Parathyroid adenoma (tissue), 2 donors: ENCODE measurements around the gene NAGA.

Source experiments
- H2AFZ ChIP-seq: fragments of 300-600 bp; sonication (generic); one replicate; pipeline ENCODE4 v1.7.0; 2017; ENCODE audit warnings: antibody characterized with exemption, mild to moderate bottlenecking
- H3K27ac ChIP-seq: fragments of 300-600 bp; sonication (generic); one replicate; pipeline ENCODE4 v1.7.0; 2017
- H3K27me3 ChIP-seq: fragments of 300-600 bp; sonication (generic); one replicate; pipeline ENCODE4 v1.7.0; 2017; ENCODE audit warnings: low read length; ENCODE audit not compliant: control insufficient read depth, insufficient read depth
- H3K36me3 ChIP-seq: fragments of 300-600 bp; sonication (generic); one replicate; pipeline ENCODE4 v1.7.0; 2017; ENCODE audit warnings: low read length; ENCODE audit not compliant: control insufficient read depth, insufficient read depth
- H3K4me1 ChIP-seq: fragments of 300-600 bp; sonication (generic); one replicate; pipeline ENCODE4 v1.7.0; 2017; ENCODE audit warnings: control low read depth
- H3K4me2 ChIP-seq: fragments of 300-600 bp; sonication (generic); one replicate; pipeline ENCODE4 v1.7.0; 2017; ENCODE audit warnings: low read length
- H3K4me3 ChIP-seq: fragments of 300-600 bp; sonication (generic); one replicate; pipeline ENCODE4 v1.7.0; 2017; ENCODE audit warnings: low read depth, low read length
- H3K79me2 ChIP-seq: fragments of 300-600 bp; sonication (generic); one replicate; pipeline ENCODE4 v1.7.0; 2017; ENCODE audit warnings: control low read depth
- H3K9ac ChIP-seq: fragments of 300-600 bp; sonication (generic); one replicate; pipeline ENCODE4 v1.7.0; 2017; ENCODE audit warnings: mild to moderate bottlenecking
- H3K9me3 ChIP-seq: fragments of 300-600 bp; sonication (generic); one replicate; pipeline ENCODE4 v1.7.0; 2017; ENCODE audit warnings: low read length; ENCODE audit not compliant: control insufficient read depth
- CTCF ChIP-seq: fragments of 300-600 bp; sonication (generic); IDR thresholded peaks from one replicate; pipeline ENCODE4 v1.7.0; 2017; ENCODE audit warnings: antibody characterized with exemption, mild to moderate bottlenecking
- donor health status: primary hyperparathyroidism.

The NAGA gene

DNA sequence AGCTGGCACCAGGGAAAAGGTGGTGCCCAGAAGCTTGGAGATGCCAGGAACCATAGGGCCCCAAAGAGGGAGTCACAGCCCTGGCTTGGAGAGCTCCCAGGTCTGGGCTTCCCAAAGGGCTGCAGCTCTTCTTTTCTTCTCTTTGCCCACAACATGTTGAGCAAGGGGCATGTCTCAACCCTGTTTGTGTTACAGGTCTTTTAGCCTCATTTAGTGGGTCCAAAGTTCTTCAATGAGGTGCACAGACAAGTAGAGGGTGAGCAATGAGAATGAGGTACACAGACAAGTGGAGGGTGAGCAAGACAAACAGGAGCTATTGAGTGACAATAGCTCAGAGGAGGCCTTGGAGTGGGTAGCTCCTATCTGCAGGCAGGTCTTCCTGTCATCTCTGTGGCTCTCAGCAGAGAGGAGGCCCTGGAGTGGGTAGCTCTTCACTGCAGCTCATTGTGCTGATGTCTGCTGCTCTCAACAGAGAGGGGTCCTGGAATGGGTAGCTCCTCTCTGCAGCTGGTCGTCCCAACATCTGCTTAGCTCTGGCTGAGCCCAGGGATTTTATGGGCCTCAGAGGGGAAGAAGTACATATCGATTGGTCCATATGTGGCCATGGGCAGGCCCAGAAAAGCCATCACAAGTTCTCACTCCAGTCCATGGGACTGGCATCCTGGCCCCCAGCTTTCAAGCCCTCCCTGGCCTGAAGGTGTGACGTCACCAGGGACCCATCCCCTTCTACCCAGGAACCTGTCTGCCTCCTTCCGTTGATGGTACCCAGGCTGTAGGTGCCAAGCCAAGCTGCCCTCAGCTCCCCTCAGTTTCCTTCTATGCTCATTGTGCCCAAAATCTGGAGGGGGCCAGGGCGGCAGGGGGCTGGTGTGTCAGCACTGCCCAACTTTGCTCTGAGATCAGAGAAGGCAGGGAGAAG, 37.1 kb downstream of the NAGA start:
- Histone ChIP-seq H3K27me3 (no peaks in the 10 kb centered on the region), H3K9ac (no peak overlapping the region), H3K27ac (no peak overlapping the region), H3K9me3 (no peaks in the 10 kb centered on the region), H3K36me3 (no peaks in the 10 kb centered on the region), H3K4me2 (no peak overlapping the region), H2AFZ (no peak overlapping the region), H3K4me3 (no peak overlapping the region), H3K79me2 (no peaks in the 10 kb centered on the region), H3K4me1 (no peaks in the 10 kb centered on the region)
- TF ChIP-seq CTCF = no peak

DNA sequence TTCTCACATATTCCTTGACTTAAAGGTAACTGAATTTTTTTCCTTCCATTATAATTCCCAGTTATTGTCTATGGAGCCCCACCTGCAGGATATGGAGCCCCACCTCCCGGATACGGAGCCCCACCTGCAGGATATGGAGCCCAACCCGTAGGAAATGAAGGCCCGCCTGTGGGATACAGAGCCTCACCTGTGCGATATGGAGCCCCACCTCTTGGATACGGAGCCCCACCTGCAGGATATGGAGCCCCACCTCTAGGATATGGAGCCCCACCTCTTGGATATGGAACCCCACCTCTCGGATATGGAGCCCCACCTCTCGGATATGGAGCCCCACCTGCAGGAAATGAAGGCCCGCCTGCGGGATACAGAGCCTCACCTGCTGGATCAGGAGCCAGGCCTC, 43.9 kb downstream of the NAGA start:
- TF ChIP-seq CTCF = no peak
- Histone ChIP-seq H3K4me3 (no peak overlapping the region), H3K79me2 (no peaks in the 10 kb centered on the region), H3K9ac (no peak overlapping the region), H3K9me3 (no peaks in the 10 kb centered on the region), H3K4me1 (no peaks in the 10 kb centered on the region), H2AFZ (no peak overlapping the region), H3K4me2 (no peak overlapping the region), H3K36me3 (no peaks in the 10 kb centered on the region), H3K27me3 (no peaks in the 10 kb centered on the region), H3K27ac (no peak overlapping the region)

- no peak overlapping the region for H3K4me2 ChIP-seq
- no peaks in the 10 kb centered on the region for H3K36me3 ChIP-seq
- no peak overlapping the region for H3K9ac ChIP-seq
- no peaks in the 10 kb centered on the region for H3K4me1 ChIP-seq
- H3K27me3 ChIP-seq = no peaks in the 10 kb centered on the region
- H3K4me3 ChIP-seq = no peak overlapping the region
- no peak overlapping the region for H3K27ac ChIP-seq
- TF ChIP-seq CTCF = no peak
- H3K79me2 ChIP-seq = no peaks in the 10 kb centered on the region
- H3K9me3 ChIP-seq = no peaks in the 10 kb centered on the region
- no peak overlapping the region for H2AFZ ChIP-seq
These were observed 45.2 kb downstream of the NAGA start for GRCh38 chr22:42025421-42025820.

GRCh38 chr22:42022162-42022847, 48.3 kb downstream of the NAGA start:
- TF ChIP-seq CTCF = no peak
- H2AFZ ChIP-seq = no peak overlapping the region
- H3K4me3 ChIP-seq = no peak overlapping the region
- no peaks in the 10 kb centered on the region for H3K9me3 ChIP-seq
- no peaks in the 10 kb centered on the region for H3K36me3 ChIP-seq
- no peaks in the 10 kb centered on the region for H3K4me1 ChIP-seq
- no peaks in the 10 kb centered on the region for H3K79me2 ChIP-seq
- no peak overlapping the region for H3K9ac ChIP-seq
- H3K27me3 ChIP-seq = no peaks in the 10 kb centered on the region
- H3K4me2 ChIP-seq = no peak overlapping the region
- H3K27ac ChIP-seq = no peak overlapping the region
